Type B pancreatic cell (in vitro differentiated cells): ENCODE data around the gene FRG1. TPM values are rescaled to one million over a fixed set of nuclear protein-coding genes. Genes with fewer than 3 reads are reported as not detected.
A peak's percentile ranks its signal among the peaks of the same experiment; 100 is the strongest.
"Not testable (repeated sequence)": the region's sequence is repeated elsewhere in the genome, so short reads cannot be mapped to it uniquely, and the experiment has no call there.

Source experiments
- DNase-seq: peaks from one replicate; pipeline ENCODE4 v3.0.0; 2021; ENCODE audit warnings: mixed read lengths; ENCODE audit not compliant: unreplicated experiment; ENCODE audit errors: extremely low spot score
- H3K27ac Mint-ChIP-seq: 2 replicates; pipeline ENCODE4 v1.8.0; 2021; ENCODE audit warnings: mild to moderate bottlenecking, mixed read lengths
- H3K27me3 Mint-ChIP-seq: 2 replicates; pipeline ENCODE4 v1.8.0; 2021; ENCODE audit warnings: mixed read lengths
- H3K36me3 Mint-ChIP-seq: 2 replicates; pipeline ENCODE4 v1.8.0; 2021; ENCODE audit warnings: mixed read lengths
- H3K4me1 Mint-ChIP-seq: one replicate; pipeline ENCODE4 v1.8.0; 2021; ENCODE audit warnings: mixed read lengths; ENCODE audit not compliant: unreplicated experiment
- H3K4me3 Mint-ChIP-seq: 2 replicates; pipeline ENCODE4 v1.8.0; 2021; ENCODE audit warnings: mild to moderate bottlenecking, mixed read lengths
- H3K9me3 Mint-ChIP-seq: 2 replicates; pipeline ENCODE4 v1.8.0; 2021; ENCODE audit warnings: mixed read lengths
- long read RNA-seq: library from polyadenylated mRNA; unstranded; transcript quantifications from one replicate; pipeline ENCODE4 v2.0.0, GENCODE V29; 2020
- total RNA-seq: library from RNA; stranded (reverse); gene quantifications from 2 replicates; pipeline ENCODE4 v1.2.1, GENCODE V29; 2021; ENCODE audit warnings: low replicate concordance
- TF ChIP-seq, protein P1 (sequence below): fragments of 200-600 bp; sonication (generic); conservative IDR thresholded peaks from 2 replicates; pipeline ENCODE4 v1.5.0; 2021; ENCODE audit warnings: antibody characterized with exemption, mild to moderate bottlenecking

FRG1 gene
- total RNA-seq: 30.1 and 42.3 TPM in 2 replicates
- long read RNA-seq, transcript FRG1-201 (9 exons, 1,074 nt): major isoform, 11 of 15 reads
- long read RNA-seq, partial matches to known transcripts: 2 of 15 reads
- long read RNA-seq, other reads (novel, unspliced or antisense): 2 of 15 reads

DNA sequence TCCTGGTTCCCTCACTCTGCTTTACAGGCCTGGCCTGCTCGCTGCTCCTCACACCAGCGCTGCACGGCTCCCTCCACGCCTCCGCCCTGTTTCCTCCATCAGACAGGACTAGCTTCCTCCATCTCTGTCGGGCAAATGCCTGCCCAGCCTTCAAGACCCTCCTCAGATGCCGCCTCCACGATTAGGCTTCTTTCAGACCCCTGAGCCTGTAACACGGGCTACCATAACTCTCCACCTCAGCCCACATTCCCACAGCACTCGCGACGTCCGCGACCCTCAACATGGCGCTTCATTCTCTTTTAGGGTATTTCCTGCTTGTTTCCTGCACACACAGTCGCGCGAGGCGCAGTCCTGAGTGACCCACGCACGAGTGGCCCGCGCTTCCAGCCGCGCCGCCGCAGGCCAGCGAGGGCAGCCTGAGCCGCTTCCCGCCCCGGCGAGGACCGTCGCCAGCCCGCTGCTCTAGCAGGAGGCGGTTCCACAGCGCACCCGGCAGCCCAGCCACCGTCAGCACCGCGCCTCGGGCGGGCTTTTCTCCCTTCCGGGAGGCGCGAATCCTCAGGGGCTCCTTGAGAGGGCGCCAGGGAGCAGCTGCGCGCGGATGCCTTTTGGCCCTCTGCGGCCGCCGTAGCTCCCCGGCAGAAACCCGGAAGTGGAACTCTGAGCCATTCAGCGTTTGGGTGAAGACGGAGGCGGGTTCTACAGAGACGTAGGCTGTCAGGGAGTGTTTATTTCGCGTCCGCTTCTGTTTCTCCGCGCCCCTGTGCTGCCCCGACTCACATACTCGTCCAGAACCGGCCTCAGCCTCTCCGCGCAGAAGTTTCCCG is at the start of gene FRG1:
Gene FRG1, plus strand, starts transcription at position 695 of the 827 bp plus-strand sequence. CDS start 138 bp downstream, outside the sequence.
- peak within 1 kb of the TSS; percentile 96 for H3K4me3 Mint-ChIP-seq
- H3K36me3 Mint-ChIP-seq: peaks cover 20% of the 10 kb centered on the region
- H3K4me1 Mint-ChIP-seq: peaks cover 20% of the 10 kb centered on the region
- no peaks in the 10 kb centered on the region for H3K27me3 Mint-ChIP-seq
- peak within 1 kb of the TSS; percentile 94 for H3K27ac Mint-ChIP-seq
- peaks cover 17% of the 10 kb centered on the region for H3K9me3 Mint-ChIP-seq
- peak; percentile 97 for DNase-seq
- TF ChIP-seq, protein P1, sequence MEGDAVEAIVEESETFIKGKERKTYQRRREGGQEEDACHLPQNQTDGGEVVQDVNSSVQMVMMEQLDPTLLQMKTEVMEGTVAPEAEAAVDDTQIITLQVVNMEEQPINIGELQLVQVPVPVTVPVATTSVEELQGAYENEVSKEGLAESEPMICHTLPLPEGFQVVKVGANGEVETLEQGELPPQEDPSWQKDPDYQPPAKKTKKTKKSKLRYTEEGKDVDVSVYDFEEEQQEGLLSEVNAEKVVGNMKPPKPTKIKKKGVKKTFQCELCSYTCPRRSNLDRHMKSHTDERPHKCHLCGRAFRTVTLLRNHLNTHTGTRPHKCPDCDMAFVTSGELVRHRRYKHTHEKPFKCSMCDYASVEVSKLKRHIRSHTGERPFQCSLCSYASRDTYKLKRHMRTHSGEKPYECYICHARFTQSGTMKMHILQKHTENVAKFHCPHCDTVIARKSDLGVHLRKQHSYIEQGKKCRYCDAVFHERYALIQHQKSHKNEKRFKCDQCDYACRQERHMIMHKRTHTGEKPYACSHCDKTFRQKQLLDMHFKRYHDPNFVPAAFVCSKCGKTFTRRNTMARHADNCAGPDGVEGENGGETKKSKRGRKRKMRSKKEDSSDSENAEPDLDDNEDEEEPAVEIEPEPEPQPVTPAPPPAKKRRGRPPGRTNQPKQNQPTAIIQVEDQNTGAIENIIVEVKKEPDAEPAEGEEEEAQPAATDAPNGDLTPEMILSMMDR: peak; percentile 92

DNA sequence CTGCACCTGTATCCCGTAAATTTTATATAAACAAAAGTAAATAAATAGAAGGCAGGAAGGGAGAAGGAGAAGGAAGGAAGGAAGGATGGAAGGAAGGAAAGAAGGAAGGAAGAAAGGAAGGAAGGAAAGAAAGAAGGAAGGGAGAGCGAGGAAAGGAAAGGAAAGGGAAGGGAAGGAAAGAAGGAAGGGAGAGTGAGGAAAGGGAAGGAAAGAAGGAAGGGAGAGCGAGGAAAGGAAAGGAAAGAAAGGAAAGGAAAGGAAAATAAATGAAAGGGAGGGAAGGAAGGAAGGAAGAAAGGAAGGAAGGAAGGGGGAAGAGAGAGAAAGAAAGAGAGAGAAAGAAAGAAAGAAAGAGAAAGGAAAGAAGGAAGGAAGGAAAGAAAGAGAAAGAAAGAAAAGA is 43.0 kb upstream of the FRG1 start:
- no peak for DNase-seq
- no peak overlapping the region for H3K27ac Mint-ChIP-seq
- TF ChIP-seq, protein P1: no peak
- no peak overlapping the region for H3K4me3 Mint-ChIP-seq
- peaks cover 5% of the 10 kb centered on the region for H3K9me3 Mint-ChIP-seq
- no peaks in the 10 kb centered on the region for H3K36me3 Mint-ChIP-seq
- no peaks in the 10 kb centered on the region for H3K27me3 Mint-ChIP-seq
- H3K4me1 Mint-ChIP-seq: no peaks in the 10 kb centered on the region

DNA sequence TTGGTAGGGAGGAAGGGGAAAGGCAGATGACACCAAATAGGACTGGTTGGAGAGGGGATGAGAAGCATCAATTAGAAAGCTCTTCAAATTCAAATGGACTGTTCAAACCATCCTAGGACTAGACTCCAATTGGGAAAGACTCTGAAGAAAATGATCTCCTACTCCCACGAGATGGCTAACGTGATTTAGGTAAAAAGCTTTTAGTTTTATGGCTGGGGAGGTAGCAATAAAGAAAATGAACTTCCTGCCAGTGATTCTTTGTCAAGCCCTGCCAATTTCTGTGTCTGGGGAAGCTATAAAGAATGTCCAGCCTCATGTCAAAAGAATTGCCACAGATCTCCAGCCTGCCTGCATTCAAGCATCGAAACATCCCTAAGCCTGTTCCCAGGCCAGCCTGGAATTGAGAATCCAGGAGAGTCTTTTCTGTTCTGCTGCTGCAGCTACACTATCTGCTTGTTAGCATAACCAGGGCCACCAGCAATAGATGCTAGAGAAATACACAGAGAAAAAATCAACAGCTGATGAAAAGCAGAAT is 41.1 kb upstream of the FRG1 start:
- not testable (repeated sequence) for H3K4me1 Mint-ChIP-seq, H3K27ac Mint-ChIP-seq, H3K4me3 Mint-ChIP-seq, H3K27me3 Mint-ChIP-seq, H3K9me3 Mint-ChIP-seq, DNase-seq, H3K36me3 Mint-ChIP-seq

DNA sequence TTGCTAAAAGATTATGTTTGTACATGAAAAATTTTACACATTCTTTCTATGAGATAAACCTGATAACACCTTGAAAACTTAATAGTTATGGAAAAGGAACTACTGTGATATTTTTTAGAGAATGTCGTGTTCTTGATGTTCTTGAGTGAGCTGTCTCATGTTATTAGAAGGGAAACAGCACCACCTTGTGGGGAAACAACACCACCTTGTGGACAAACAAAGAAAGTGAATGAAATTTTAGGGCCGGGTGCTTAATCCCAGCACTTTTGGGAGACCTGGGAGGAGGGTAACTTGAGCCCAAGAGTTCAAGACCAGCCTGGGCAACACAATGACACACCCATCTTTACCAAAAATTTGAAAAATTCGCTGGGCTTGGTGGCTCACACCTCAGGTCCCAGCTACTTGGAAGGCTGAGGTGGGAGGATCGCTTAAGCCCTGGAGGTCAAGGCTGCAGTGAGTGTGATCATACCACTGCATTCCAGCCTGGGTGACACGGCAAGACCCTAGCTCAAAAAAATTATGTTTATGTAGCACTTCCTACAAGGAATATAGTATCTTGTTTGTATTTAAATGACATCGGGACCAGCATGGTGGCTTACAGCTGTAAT is 36.1 kb upstream of the FRG1 start:
- TF ChIP-seq, protein P1: peak; percentile 84
- not testable (repeated sequence) for H3K36me3 Mint-ChIP-seq, H3K9me3 Mint-ChIP-seq, DNase-seq, H3K4me1 Mint-ChIP-seq, H3K27me3 Mint-ChIP-seq, H3K4me3 Mint-ChIP-seq, H3K27ac Mint-ChIP-seq

DNA sequence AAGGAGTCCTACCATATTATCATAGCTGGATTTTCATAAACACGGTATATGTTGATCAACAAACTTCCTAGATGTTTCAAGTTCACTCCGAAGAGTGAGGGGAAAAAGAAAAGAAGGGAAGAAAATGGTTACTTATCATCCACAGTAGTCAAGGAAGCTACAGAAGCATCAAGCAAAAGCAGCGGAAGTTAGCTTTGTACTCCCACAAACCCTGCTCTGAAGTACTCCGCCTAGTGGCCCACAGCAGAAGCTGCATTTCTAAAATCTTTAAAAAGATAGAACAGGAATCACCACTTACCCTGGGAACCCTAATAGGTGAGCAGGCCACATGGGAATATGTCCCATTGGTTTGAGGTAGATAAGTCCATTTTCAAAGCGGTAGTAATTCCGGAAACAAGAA is 28.5 kb upstream of the FRG1 start:
- TF ChIP-seq, protein P1: peak; percentile 62
- Mint-ChIP-seq H3K36me3 (no peaks in the 10 kb centered on the region), H3K27ac (no peak overlapping the region), H3K9me3 (peaks cover 5% of the 10 kb centered on the region), H3K4me1 (no peaks in the 10 kb centered on the region), H3K4me3 (no peak overlapping the region), H3K27me3 (no peaks in the 10 kb centered on the region)
- DNase-seq: no peak
